Esophagus muscularis mucosa (tissue), 4 donors: Measurements from ENCODE around the gene GTF3C1.

Experiments
- EP300 ChIP-seq: sonication (generic); formaldehyde crosslinking; IDR thresholded peaks from one replicate; pipeline ENCODE4 v1.6.1; 2017; ENCODE audit warnings: antibody characterized with exemption
- POLR2A ChIP-seq: fragments of 450-650 bp; IDR thresholded peaks from one replicate; pipeline ENCODE4 v1.6.1; 2017; ENCODE audit warnings: antibody characterized with exemption, moderate library complexity, mild to moderate bottlenecking, low read depth
- POLR2AphosphoS5 ChIP-seq, 2 donors: sonication (generic); formaldehyde crosslinking; IDR thresholded peaks; one replicate each; pipeline ENCODE4 v1.6.1; 2017; ENCODE audit warnings: antibody characterized with exemption in 2 of 2
- TF ChIP-seq, protein P1 (sequence below), 3 experiments: fragments of 200-600 bp in 2 of 3; fragments of 450-650 bp in 1 of 3; sonication (generic) in 2 of 3; IDR thresholded peaks; one replicate each; pipeline ENCODE4 v1.5.1; 2017 to 2019; ENCODE audit warnings: antibody characterized with exemption in 3 of 3, mild to moderate bottlenecking in 2 of 3, moderate library complexity in 1 of 3

DNA sequence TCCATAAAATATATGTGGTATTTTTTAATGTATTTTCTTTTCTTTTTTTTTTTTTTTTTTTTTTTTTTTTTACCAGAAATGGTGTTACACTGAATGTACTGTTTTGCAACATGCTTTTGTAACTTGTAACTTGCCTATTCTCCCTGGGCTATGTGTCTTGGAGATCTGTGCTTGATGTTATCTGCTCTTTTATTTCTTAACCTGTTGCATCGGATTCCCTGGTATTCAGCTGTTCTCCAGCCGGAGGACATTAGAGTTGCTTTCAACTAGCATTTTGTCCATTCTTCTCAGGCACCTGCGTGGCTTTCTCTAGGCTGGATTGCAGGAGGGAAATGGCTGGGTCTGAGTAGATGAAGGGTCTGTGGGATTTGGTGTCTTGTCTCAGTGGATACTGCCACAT lies 47.6 kb upstream of the GTF3C1 start:
- TF ChIP-seq, protein P1, sequence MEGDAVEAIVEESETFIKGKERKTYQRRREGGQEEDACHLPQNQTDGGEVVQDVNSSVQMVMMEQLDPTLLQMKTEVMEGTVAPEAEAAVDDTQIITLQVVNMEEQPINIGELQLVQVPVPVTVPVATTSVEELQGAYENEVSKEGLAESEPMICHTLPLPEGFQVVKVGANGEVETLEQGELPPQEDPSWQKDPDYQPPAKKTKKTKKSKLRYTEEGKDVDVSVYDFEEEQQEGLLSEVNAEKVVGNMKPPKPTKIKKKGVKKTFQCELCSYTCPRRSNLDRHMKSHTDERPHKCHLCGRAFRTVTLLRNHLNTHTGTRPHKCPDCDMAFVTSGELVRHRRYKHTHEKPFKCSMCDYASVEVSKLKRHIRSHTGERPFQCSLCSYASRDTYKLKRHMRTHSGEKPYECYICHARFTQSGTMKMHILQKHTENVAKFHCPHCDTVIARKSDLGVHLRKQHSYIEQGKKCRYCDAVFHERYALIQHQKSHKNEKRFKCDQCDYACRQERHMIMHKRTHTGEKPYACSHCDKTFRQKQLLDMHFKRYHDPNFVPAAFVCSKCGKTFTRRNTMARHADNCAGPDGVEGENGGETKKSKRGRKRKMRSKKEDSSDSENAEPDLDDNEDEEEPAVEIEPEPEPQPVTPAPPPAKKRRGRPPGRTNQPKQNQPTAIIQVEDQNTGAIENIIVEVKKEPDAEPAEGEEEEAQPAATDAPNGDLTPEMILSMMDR (IDR thresholded peaks at IDR 0.05) = no peak
- TF ChIP-seq POLR2AphosphoS5 (IDR thresholded peaks at IDR 0.05) (no peak), POLR2A (no peak), EP300 (no peak)
